GM18511 (cell line): ENCODE results near the gene NNMT.

Source experiments
- ATAC-seq: cut with Tn5 transposase; IDR thresholded peaks from one replicate; pipeline ENCODE4 v1.9.1; 2021; ENCODE audit warnings: mild to moderate bottlenecking, moderate library complexity; ENCODE audit not compliant: unreplicated experiment

Gene NNMT

GRCh38 chr11:114282488-114282887 is 13.7 kb upstream of the NNMT start:
- ATAC-seq: no peak

GRCh38 chr11:114283422-114283821 is 12.8 kb upstream of the NNMT start:
- ATAC-seq: no peak

- no peak for ATAC-seq
Measured at GRCh38 chr11:114284021-114284420, 12.2 kb upstream of the NNMT start.

- ATAC-seq: no peak
Measured at GRCh38 chr11:114284914-114285313, 11.3 kb upstream of the NNMT start.

GRCh38 chr11:114285599-114285998 is 10.6 kb upstream of the NNMT start:
- ATAC-seq: no peak

- no peak for ATAC-seq
Measured at GRCh38 chr11:114286229-114286628, 10.0 kb upstream of the NNMT start.

GRCh38 chr11:114287154-114287553 is 9.0 kb upstream of the NNMT start:
- ATAC-seq: no peak

- no peak for ATAC-seq
Measured at GRCh38 chr11:114288136-114288535, 8.1 kb upstream of the NNMT start.

- no peak for ATAC-seq
Measured at GRCh38 chr11:114289779-114290178, 6.4 kb upstream of the NNMT start.

GRCh38 chr11:114290503-114291235 is 5.5 kb upstream of the NNMT start:
- ATAC-seq: no peak

GRCh38 chr11:114291381-114291780 is 4.8 kb upstream of the NNMT start:
- ATAC-seq: no peak

- ATAC-seq: no peak
Measured at GRCh38 chr11:114291842-114292680, 4.1 kb upstream of the NNMT start.

GRCh38 chr11:114293201-114293711 is 2.9 kb upstream of the NNMT start:
- ATAC-seq: no peak

GRCh38 chr11:114296605-114297372 is 590 bp downstream of the NNMT start:
- no peak for ATAC-seq

- no peak for ATAC-seq
Measured at GRCh38 chr11:114297806-114298709, 1.9 kb downstream of the NNMT start.

- no peak for ATAC-seq
Measured at GRCh38 chr11:114298710-114299109, 2.5 kb downstream of the NNMT start.

GRCh38 chr11:114301088-114301487 is 4.9 kb downstream of the NNMT start:
- no peak for ATAC-seq

GRCh38 chr11:114301927-114302326 is 5.7 kb downstream of the NNMT start:
- ATAC-seq: no peak

- ATAC-seq: no peak
Measured at GRCh38 chr11:114302663-114303062, 6.5 kb downstream of the NNMT start.

- no peak for ATAC-seq
Measured at GRCh38 chr11:114304065-114304464, 7.9 kb downstream of the NNMT start.
